ENCODE results near the gene PUM1.

GRCh38 chr1:30995990-30996612 is 69.4 kb downstream of the PUM1 start:
- no peak for TF ChIP-seq POLR2A (IDR thresholded peaks at IDR 0.05)
- no peak for TF ChIP-seq CTCF (IDR thresholded peaks at IDR 0.05)

All from thyroid gland (tissue), 4 donors.